GM23338 (cell line): ENCODE data around the gene EPHA6. TPM values are rescaled to one million over a fixed set of nuclear protein-coding genes. Genes with fewer than 3 reads are reported as not detected.

Experiments
- ATAC-seq: fragments of 200-7000 bp; cut with Tn5 transposase; 3 replicates; pipeline ENCODE4 v1.9.1; 2020
- DNase-seq: peaks from one replicate; pipeline ENCODE4 v3.0.0-alpha.2; 2015; ENCODE audit warnings: low spot score
- H2AFZ ChIP-seq: fragments of 200-600 bp; sonication (generic); 2 replicates; pipeline ENCODE4 v1.8.0; 2016; ENCODE audit warnings: antibody characterized with exemption, mild to moderate bottlenecking, moderate library complexity
- H3F3A ChIP-seq: fragments of 200-600 bp; sonication (generic); replicated peaks from 2 replicates; pipeline ENCODE4 v1.8.0; 2017; ENCODE audit warnings: antibody characterized with exemption, mixed run types, low read depth
- H3K27ac ChIP-seq: fragments of 200-600 bp; sonication (generic); 2 replicates; pipeline ENCODE4 v1.6.1; 2016; ENCODE audit warnings: low read depth
- H3K27me3 ChIP-seq: fragments of 200-600 bp; sonication (generic); 2 replicates; pipeline ENCODE4 v1.8.0; 2016; ENCODE audit warnings: mild to moderate bottlenecking, mixed run types, moderate library complexity; ENCODE audit not compliant: insufficient read depth
- H3K36me3 ChIP-seq: fragments of 200-600 bp; sonication (generic); 2 replicates; pipeline ENCODE4 v1.8.0; 2016; ENCODE audit warnings: mild to moderate bottlenecking; ENCODE audit not compliant: insufficient read depth
- H3K4me1 ChIP-seq: fragments of 200-600 bp; sonication (generic); 2 replicates; pipeline ENCODE4 v1.8.0; 2016; ENCODE audit warnings: mild to moderate bottlenecking, moderate library complexity; ENCODE audit not compliant: insufficient read depth
- H3K4me2 ChIP-seq: fragments of 200-600 bp; sonication (generic); 2 replicates; pipeline ENCODE4 v1.7.1; 2017; ENCODE audit warnings: mixed run types
- H3K4me3 ChIP-seq: fragments of 200-600 bp; sonication (generic); 2 replicates; pipeline ENCODE4 v1.6.1; 2016; ENCODE audit warnings: mixed run types
- H3K79me2 ChIP-seq: fragments of 200-600 bp; sonication (generic); replicated peaks from 2 replicates; pipeline ENCODE4 v1.8.0; 2017; ENCODE audit warnings: mild to moderate bottlenecking; ENCODE audit not compliant: insufficient read depth
- H3K9me2 ChIP-seq: fragments of 200-600 bp; sonication (generic); 2 replicates; pipeline ENCODE4 v1.8.0; 2017; ENCODE audit not compliant: insufficient read depth
- H4K20me1 ChIP-seq: fragments of 200-600 bp; sonication (generic); replicated peaks from 2 replicates; pipeline ENCODE4 v1.8.0; 2017; ENCODE audit warnings: mild to moderate bottlenecking; ENCODE audit not compliant: insufficient read depth
- H3K27ac Mint-ChIP-seq: 2 replicates; pipeline ENCODE4 v1.8.0; 2020; ENCODE audit warnings: inconsistent platforms, mild to moderate bottlenecking, moderate library complexity, mixed read lengths
- H3K27me3 Mint-ChIP-seq: 3 replicates; pipeline ENCODE4 v1.8.0; 2022; ENCODE audit warnings: low read depth, mild to moderate bottlenecking, moderate library complexity, mixed read lengths, inconsistent platforms; ENCODE audit not compliant: insufficient read depth, poor library complexity
- H3K36me3 Mint-ChIP-seq: 3 replicates; pipeline ENCODE4 v1.8.0; 2021; ENCODE audit warnings: low read depth, mild to moderate bottlenecking, inconsistent platforms, moderate library complexity, mixed read lengths
- H3K4me1 Mint-ChIP-seq: 3 replicates; pipeline ENCODE4 v1.8.0; 2020; ENCODE audit warnings: mild to moderate bottlenecking, inconsistent platforms, mixed read lengths
- H3K4me3 Mint-ChIP-seq: 3 replicates; pipeline ENCODE4 v1.8.0; 2021; ENCODE audit warnings: moderate library complexity, mild to moderate bottlenecking, inconsistent platforms, mixed read lengths
- H3K9me3 Mint-ChIP-seq: 3 replicates; pipeline ENCODE4 v1.8.0; 2020; ENCODE audit warnings: moderate library complexity, mild to moderate bottlenecking, inconsistent platforms, mixed read lengths
- EZH2 ChIP-seq: fragments of 200-600 bp; sonication (generic); IDR thresholded peaks from one replicate; pipeline ENCODE4 v1.8.0; 2017; ENCODE audit warnings: antibody characterized with exemption, mild to moderate bottlenecking, low read depth; ENCODE audit not compliant: unreplicated experiment
- EZH2phosphoT487 ChIP-seq: fragments of 200-600 bp; sonication (generic); IDR thresholded peaks from one replicate; pipeline ENCODE4 v1.8.1; 2018; ENCODE audit warnings: antibody characterized with exemption; ENCODE audit not compliant: unreplicated experiment
- NANOG ChIP-seq: IDR thresholded peaks from 2 replicates; pipeline ENCODE4 v1.6.1; 2016; ENCODE audit warnings: antibody characterized with exemption, borderline replicate concordance
- REST ChIP-seq: IDR thresholded peaks from one replicate; pipeline ENCODE4 v1.6.1; 2018; ENCODE audit warnings: antibody characterized with exemption; ENCODE audit not compliant: unreplicated experiment
- ZNF114 ChIP-seq: fragments of 250-450 bp; sonication (Bioruptor Pico); IDR thresholded peaks from 2 replicates; pipeline ENCODE4 v1.5.0; 2020; ENCODE audit warnings: mild to moderate bottlenecking, moderate library complexity
- ZNF462 ChIP-seq: fragments of 250-450 bp; sonication (Bioruptor Pico); IDR thresholded peaks from 2 replicates; pipeline ENCODE4 v1.5.0; 2020; ENCODE audit warnings: mild to moderate bottlenecking, moderate library complexity
- polyA plus RNA-seq: library from polyadenylated mRNA; unstranded; fragments of >200 nt; fragmentation: Nextera tagmentation; extraction: Ambion mirVana; gene quantifications from 2 replicates; pipeline ENCODE4 v1.2.1, GENCODE V29; 2016
- total RNA-seq: library from RNA; depleted of rRNA; stranded (reverse); fragments of >200 nt; shearing (Covaris generic); gene quantifications from 2 replicates; pipeline ENCODE4 v1.2.3, GENCODE V29; 2014

EPHA6 gene
- total and polyA plus RNA-seq, 2 experiments from 2014 or later = 0.37 to 2.6 TPM

- no peak overlapping the region for H3K27ac Mint-ChIP-seq
- H3K4me1 Mint-ChIP-seq = peaks cover 16% of the 10 kb centered on the region
- Histone ChIP-seq H3K4me1 (peaks cover 4% of the 10 kb centered on the region; the same call in 1 of the 2 replicates), H3K27me3 (no peaks in the 10 kb centered on the region), H2AFZ (no peak overlapping the region), H3F3A (no peaks in the 10 kb centered on the region), H3K4me2 (no peak overlapping the region), H3K4me3 (no peak overlapping the region), H3K27ac (no peak overlapping the region), H4K20me1 (no peaks in the 10 kb centered on the region), H3K79me2 (no peaks in the 10 kb centered on the region), H3K36me3 (no peaks in the 10 kb centered on the region), H3K9me2 (peaks cover 3% of the 10 kb centered on the region; the same call in 1 of the 2 replicates)
- H3K36me3 Mint-ChIP-seq = no peaks in the 10 kb centered on the region; the same call in 2 of the 3 replicates
- DNase-seq (no peak), ATAC-seq (no peak)
- TF ChIP-seq EZH2 (no peak), EZH2phosphoT487 (no peak), ZNF462 (CRISPR knock-in tag) (no peak), NANOG (no peak), ZNF114 (CRISPR knock-in tag) (no peak), REST (no peak)
- no peaks in the 10 kb centered on the region for H3K27me3 Mint-ChIP-seq
- no peak overlapping the region for H3K4me3 Mint-ChIP-seq
- no peaks in the 10 kb centered on the region for H3K9me3 Mint-ChIP-seq
Measured at GRCh38 chr3:97686258-97686657, 871.9 kb downstream of the EPHA6 start.
